22Rv1 (cell line): ENCODE measurements around the gene AIDA.

Experiments
- ZFX ChIP-seq: fragments of 450-650 bp; IDR thresholded peaks from 2 replicates; pipeline ENCODE4 v1.6.1; 2017; ENCODE audit warnings: antibody characterized with exemption, borderline replicate concordance
- TF ChIP-seq, protein P1 (sequence below): fragments of 450-650 bp; IDR thresholded peaks from 2 replicates; pipeline ENCODE4 v1.5.1; 2017; ENCODE audit warnings: mild to moderate bottlenecking

DNA sequence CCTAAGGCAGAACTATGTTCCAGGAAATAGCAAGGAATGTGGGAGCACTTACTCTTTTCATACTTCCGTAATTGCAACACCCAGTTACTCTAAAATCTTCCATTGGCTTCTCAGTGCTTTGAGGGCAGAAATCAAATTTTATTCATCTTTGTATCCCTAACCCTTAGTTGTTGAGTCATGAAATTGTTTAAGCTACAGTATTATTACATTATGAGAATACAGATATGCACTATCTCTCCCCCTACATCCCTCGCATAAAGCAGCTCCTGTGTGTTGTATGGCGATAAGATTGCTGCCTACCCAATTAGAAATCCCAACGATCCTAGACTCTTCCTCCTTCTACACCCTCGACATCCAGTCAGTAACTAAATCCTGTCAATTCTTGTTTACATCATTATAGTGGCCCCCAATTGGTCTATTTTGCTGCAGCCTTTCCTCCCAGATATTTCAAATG, 2.6 kb downstream of the AIDA start:
- TF ChIP-seq, protein P1, sequence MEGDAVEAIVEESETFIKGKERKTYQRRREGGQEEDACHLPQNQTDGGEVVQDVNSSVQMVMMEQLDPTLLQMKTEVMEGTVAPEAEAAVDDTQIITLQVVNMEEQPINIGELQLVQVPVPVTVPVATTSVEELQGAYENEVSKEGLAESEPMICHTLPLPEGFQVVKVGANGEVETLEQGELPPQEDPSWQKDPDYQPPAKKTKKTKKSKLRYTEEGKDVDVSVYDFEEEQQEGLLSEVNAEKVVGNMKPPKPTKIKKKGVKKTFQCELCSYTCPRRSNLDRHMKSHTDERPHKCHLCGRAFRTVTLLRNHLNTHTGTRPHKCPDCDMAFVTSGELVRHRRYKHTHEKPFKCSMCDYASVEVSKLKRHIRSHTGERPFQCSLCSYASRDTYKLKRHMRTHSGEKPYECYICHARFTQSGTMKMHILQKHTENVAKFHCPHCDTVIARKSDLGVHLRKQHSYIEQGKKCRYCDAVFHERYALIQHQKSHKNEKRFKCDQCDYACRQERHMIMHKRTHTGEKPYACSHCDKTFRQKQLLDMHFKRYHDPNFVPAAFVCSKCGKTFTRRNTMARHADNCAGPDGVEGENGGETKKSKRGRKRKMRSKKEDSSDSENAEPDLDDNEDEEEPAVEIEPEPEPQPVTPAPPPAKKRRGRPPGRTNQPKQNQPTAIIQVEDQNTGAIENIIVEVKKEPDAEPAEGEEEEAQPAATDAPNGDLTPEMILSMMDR = no peak
- no peak for TF ChIP-seq ZFX
